ENCODE results near the gene SLC12A7.

DNA sequence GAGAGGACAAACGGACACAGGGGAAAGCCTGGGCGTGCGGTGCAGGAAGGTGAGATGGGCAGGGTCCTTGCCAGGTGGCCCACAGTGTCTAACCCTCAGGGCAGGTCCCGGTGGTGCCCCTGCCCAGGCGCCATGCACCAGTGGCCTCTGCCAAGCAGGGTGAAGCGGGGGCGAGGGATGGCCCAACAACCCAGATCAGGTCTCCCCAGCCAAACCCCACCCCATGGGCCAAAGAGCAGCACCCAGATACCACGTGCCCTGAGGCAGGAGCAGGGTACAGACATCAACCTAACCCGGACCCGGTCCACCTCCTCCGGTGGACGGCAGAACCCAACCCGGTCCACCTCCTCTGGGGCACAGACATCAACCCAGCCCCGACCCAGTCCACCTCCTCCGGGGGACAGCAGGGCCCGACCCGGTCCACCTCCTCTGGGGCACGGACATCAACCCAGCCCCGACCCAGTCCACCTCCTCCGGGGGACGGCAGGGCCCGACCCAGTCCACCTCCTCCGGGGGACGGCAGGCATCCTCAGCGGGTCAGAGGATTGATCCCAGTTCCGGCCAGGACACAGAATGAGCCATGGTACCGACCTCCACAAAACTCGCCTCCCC, 12.8 kb downstream of the SLC12A7 start:
- TF ChIP-seq, protein P1, sequence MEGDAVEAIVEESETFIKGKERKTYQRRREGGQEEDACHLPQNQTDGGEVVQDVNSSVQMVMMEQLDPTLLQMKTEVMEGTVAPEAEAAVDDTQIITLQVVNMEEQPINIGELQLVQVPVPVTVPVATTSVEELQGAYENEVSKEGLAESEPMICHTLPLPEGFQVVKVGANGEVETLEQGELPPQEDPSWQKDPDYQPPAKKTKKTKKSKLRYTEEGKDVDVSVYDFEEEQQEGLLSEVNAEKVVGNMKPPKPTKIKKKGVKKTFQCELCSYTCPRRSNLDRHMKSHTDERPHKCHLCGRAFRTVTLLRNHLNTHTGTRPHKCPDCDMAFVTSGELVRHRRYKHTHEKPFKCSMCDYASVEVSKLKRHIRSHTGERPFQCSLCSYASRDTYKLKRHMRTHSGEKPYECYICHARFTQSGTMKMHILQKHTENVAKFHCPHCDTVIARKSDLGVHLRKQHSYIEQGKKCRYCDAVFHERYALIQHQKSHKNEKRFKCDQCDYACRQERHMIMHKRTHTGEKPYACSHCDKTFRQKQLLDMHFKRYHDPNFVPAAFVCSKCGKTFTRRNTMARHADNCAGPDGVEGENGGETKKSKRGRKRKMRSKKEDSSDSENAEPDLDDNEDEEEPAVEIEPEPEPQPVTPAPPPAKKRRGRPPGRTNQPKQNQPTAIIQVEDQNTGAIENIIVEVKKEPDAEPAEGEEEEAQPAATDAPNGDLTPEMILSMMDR (IDR thresholded peaks at IDR 0.05), result no peak
- TF ChIP-seq POLR2A (IDR thresholded peaks at IDR 0.05), result no peak

All from suprapubic skin (tissue), 3 donors.